WTC11 (cell line): Measurements from ENCODE around the gene PRDM5. TPM values are rescaled to one million over a fixed set of nuclear protein-coding genes. Genes with fewer than 3 reads are reported as not detected.

Experiments used
- ATAC-seq: fragments of 200-7000 bp; cut with Tn5 transposase; 2 replicates; pipeline ENCODE4 v1.10.0; 2021; ENCODE audit warnings: mild to moderate bottlenecking, moderate library complexity
- CTCF ChIA-PET: fragments of 300-600 bp; sonication (Branson Sonifier 250); formaldehyde crosslinking; loops from one replicate; lab custom pipeline; 2021; ENCODE audit warnings: antibody characterized with exemption; lab: Charles Lee
- POLR2A ChIA-PET: fragments of 350-600 bp; sonication (Branson Sonifier 250); formaldehyde crosslinking; loops from one replicate; lab custom pipeline; 2021; ENCODE audit warnings: antibody characterized with exemption; lab: Charles Lee
- DNase-seq: peaks from one replicate; pipeline ENCODE4 v3.0.0; 2021; ENCODE audit warnings: low spot score
- H3K27ac Mint-ChIP-seq: 2 replicates; pipeline ENCODE4 v1.8.0; 2021; ENCODE audit warnings: mixed read lengths
- H3K27me3 Mint-ChIP-seq: 2 replicates; pipeline ENCODE4 v1.8.0; 2021; ENCODE audit warnings: low read depth, mild to moderate bottlenecking, moderate library complexity, mixed read lengths
- H3K36me3 Mint-ChIP-seq: 2 replicates; pipeline ENCODE4 v1.8.0; 2021; ENCODE audit warnings: mixed read lengths
- H3K4me1 Mint-ChIP-seq: 2 replicates; pipeline ENCODE4 v1.8.0; 2022; ENCODE audit warnings: mixed read lengths
- H3K4me3 Mint-ChIP-seq: 2 replicates; pipeline ENCODE4 v1.8.0; 2021; ENCODE audit warnings: mild to moderate bottlenecking, moderate library complexity, mixed read lengths
- H3K9me3 Mint-ChIP-seq: 2 replicates; pipeline ENCODE4 v1.8.0; 2021; ENCODE audit warnings: mixed read lengths
- AR ChIP-seq: fragments of 250-450 bp; sonication (Bioruptor Pico); IDR thresholded peaks from 2 replicates; pipeline ENCODE4 v1.9.0; 2021; ENCODE audit warnings: mild to moderate bottlenecking
- ATF3 ChIP-seq: sonication (generic); formaldehyde crosslinking; conservative IDR thresholded peaks from 2 replicates; pipeline ENCODE4 v1.8.1; 2022; ENCODE audit warnings: mild to moderate bottlenecking, missing genetic modification reagents
- CTCF ChIP-seq: fragments of 200-600 bp; IDR thresholded peaks from 2 replicates; pipeline ENCODE4 v1.8.0; 2022; ENCODE audit warnings: antibody characterized with exemption
- E2F1 ChIP-seq: sonication (generic); formaldehyde crosslinking; IDR thresholded peaks from 2 replicates; pipeline ENCODE4 v1.8.0; 2022; ENCODE audit warnings: mild to moderate bottlenecking, missing genetic modification reagents
- ESRRA ChIP-seq: sonication (generic); formaldehyde crosslinking; IDR thresholded peaks from 2 replicates; pipeline ENCODE4 v1.8.1; 2022; ENCODE audit warnings: mild to moderate bottlenecking, missing genetic modification reagents, borderline replicate concordance
- ETV6 ChIP-seq: sonication (generic); formaldehyde crosslinking; IDR thresholded peaks from 2 replicates; pipeline ENCODE4 v1.8.1; 2022; ENCODE audit warnings: mild to moderate bottlenecking, missing genetic modification reagents
- GABPB1 ChIP-seq: sonication (generic); formaldehyde crosslinking; IDR thresholded peaks from 2 replicates; pipeline ENCODE4 v1.8.1; 2023; ENCODE audit warnings: mild to moderate bottlenecking, missing genetic modification reagents
- MXD4 ChIP-seq: fragments of 250-450 bp; sonication (Bioruptor Pico); IDR thresholded peaks from 2 replicates; pipeline ENCODE4 v1.8.0; 2021; ENCODE audit warnings: mild to moderate bottlenecking, moderate library complexity, borderline replicate concordance
- NFATC4 ChIP-seq: fragments of 250-450 bp; sonication (Bioruptor Pico); IDR thresholded peaks from 2 replicates; pipeline ENCODE4 v1.9.0; 2021; ENCODE audit warnings: mild to moderate bottlenecking
- NFYB ChIP-seq: sonication (generic); formaldehyde crosslinking; conservative IDR thresholded peaks from 2 replicates; pipeline ENCODE4 v1.8.0; 2022; ENCODE audit warnings: low read depth, missing genetic modification reagents
- PRDM15 ChIP-seq: sonication (generic); formaldehyde crosslinking; IDR thresholded peaks from 2 replicates; pipeline ENCODE4 v1.8.0; 2022; ENCODE audit warnings: missing genetic modification reagents
- TEAD4 ChIP-seq: sonication (generic); formaldehyde crosslinking; IDR thresholded peaks from 2 replicates; pipeline ENCODE4 v1.8.0; 2022; ENCODE audit warnings: mild to moderate bottlenecking, missing genetic modification reagents
- TP53 ChIP-seq: sonication (generic); formaldehyde crosslinking; IDR thresholded peaks from 2 replicates; pipeline ENCODE4 v1.8.1; 2023; ENCODE audit warnings: mild to moderate bottlenecking, missing genetic modification reagents
- USF2 ChIP-seq: sonication (generic); formaldehyde crosslinking; IDR thresholded peaks from 2 replicates; pipeline ENCODE4 v1.8.1; 2023; ENCODE audit warnings: mild to moderate bottlenecking, missing genetic modification reagents, moderate library complexity
- ZBTB43 ChIP-seq: sonication (generic); formaldehyde crosslinking; IDR thresholded peaks from 2 replicates; pipeline ENCODE4 v1.8.1; 2023; ENCODE audit warnings: mild to moderate bottlenecking, missing genetic modification reagents
- ZNF138 ChIP-seq: sonication (generic); formaldehyde crosslinking; conservative IDR thresholded peaks from 2 replicates; pipeline ENCODE4 v1.8.1; 2022; ENCODE audit warnings: mild to moderate bottlenecking, moderate library complexity, missing genetic modification reagents
- ZNF232 ChIP-seq: sonication (generic); formaldehyde crosslinking; IDR thresholded peaks from 2 replicates; pipeline ENCODE4 v1.8.0; 2022; ENCODE audit warnings: mild to moderate bottlenecking, missing genetic modification reagents
- ZNF317 ChIP-seq: sonication (generic); formaldehyde crosslinking; IDR thresholded peaks from 2 replicates; pipeline ENCODE4 v1.8.1; 2023; ENCODE audit warnings: low read depth, mild to moderate bottlenecking, moderate library complexity, missing genetic modification reagents, borderline replicate concordance
- ZSCAN18 ChIP-seq: fragments of 250-450 bp; sonication (Bioruptor Pico); IDR thresholded peaks from 2 replicates; pipeline ENCODE4 v2.1.2; 2022; ENCODE audit warnings: mild to moderate bottlenecking, moderate library complexity
- total RNA-seq: library from RNA; stranded (reverse); gene quantifications from 3 replicates; pipeline ENCODE4 v1.2.3, GENCODE V29; 2021

The PRDM5 gene
- total RNA-seq, 1 experiment from 2014 or later, result 47.0 TPM

GRCh38 chr4:120691106-120691505 is 231.4 kb downstream of the PRDM5 start:
- H3K4me3 Mint-ChIP-seq, result no peak overlapping the region
- H3K9me3 Mint-ChIP-seq, result no peaks in the 10 kb centered on the region
- no peak overlapping the region for H3K27ac Mint-ChIP-seq
- ChIA-PET CTCF (no interaction called here), POLR2A (no interaction called here)
- H3K36me3 Mint-ChIP-seq, result no peaks in the 10 kb centered on the region
- no peak for ATAC-seq
- no peak for TF ChIP-seq TP53
- no peak for TF ChIP-seq ZBTB43 (CRISPR knock-in tag)
- no peak for TF ChIP-seq GABPB1
- TF ChIP-seq NFYB (CRISPR knock-in tag), result no peak
- TF ChIP-seq CTCF, result no peak
- no peak for TF ChIP-seq NFATC4
- TF ChIP-seq ZNF232 (CRISPR knock-in tag), result no peak
- TF ChIP-seq AR (CRISPR knock-in tag), result no peak
- TF ChIP-seq E2F1 (CRISPR knock-in tag), result no peak
- no peak for TF ChIP-seq ESRRA (CRISPR knock-in tag)
- no peak for TF ChIP-seq ZNF138 (CRISPR knock-in tag)
- no peak for TF ChIP-seq ZNF317 (CRISPR knock-in tag)
- TF ChIP-seq ATF3 (CRISPR knock-in tag), result no peak
- no peak for TF ChIP-seq ZSCAN18
- TF ChIP-seq USF2 (CRISPR knock-in tag), result no peak
- TF ChIP-seq PRDM15, result no peak
- no peak for TF ChIP-seq MXD4 (CRISPR knock-in tag)
- no peak for TF ChIP-seq TEAD4 (CRISPR knock-in tag)
- no peak for TF ChIP-seq ETV6
- no peak for DNase-seq
- no peaks in the 10 kb centered on the region for H3K27me3 Mint-ChIP-seq
- H3K4me1 Mint-ChIP-seq, result 0 out of 2 replicates have a peak, but pooled peaks cover 4% of the 10 kb centered on the region
